ENCODE measurements around the gene ATRNL1. TPM values are rescaled to one million over a fixed set of nuclear protein-coding genes. Genes with fewer than 3 reads are reported as not detected.

The ATRNL1 gene
- total RNA-seq, 1 donor from 2014 or later, result 0.93 TPM

GRCh38 chr10:115953968-115954367, 860.8 kb downstream of the ATRNL1 start:
- H3K9me3 ChIP-seq, result no peaks in the 10 kb centered on the region
- DNase-seq, result no peak
- intact Hi-C loops (cut with DNase I), result no loop called here

GRCh38 chr10:115956225-115957011, 863.3 kb downstream of the ATRNL1 start:
- no peak for DNase-seq
- H3K27ac ChIP-seq, result no peak overlapping the region
- H3K9me3 ChIP-seq, result no peaks in the 10 kb centered on the region
- TF ChIP-seq CTCF (IDR thresholded peaks at IDR 0.05), result no peak
- no peak overlapping the region for H3K4me3 ChIP-seq
- ATAC-seq, result no peak
- H3K27me3 ChIP-seq, result no peaks in the 10 kb centered on the region
- H3K4me1 ChIP-seq, result no peaks in the 10 kb centered on the region
- intact Hi-C loops (cut with DNase I), result no loop called here
- no peaks in the 10 kb centered on the region for H3K36me3 ChIP-seq

More at GRCh38 chr10:115953968-115954367, 860.8 kb downstream of the ATRNL1 start:
- H3K36me3 ChIP-seq, result no peaks in the 10 kb centered on the region
- H3K4me3 ChIP-seq, result no peak overlapping the region
- H3K27me3 ChIP-seq, result no peaks in the 10 kb centered on the region
- H3K27ac ChIP-seq, result no peak overlapping the region
- no peak for ATAC-seq
- TF ChIP-seq CTCF (IDR thresholded peaks at IDR 0.05), result no peak
- H3K4me1 ChIP-seq, result no peaks in the 10 kb centered on the region

- Histone ChIP-seq H3K9me3 (no peaks in the 10 kb centered on the region), H3K27me3 (no peaks in the 10 kb centered on the region), H3K36me3 (no peaks in the 10 kb centered on the region), H3K4me3 (no peak overlapping the region), H3K4me1 (no peaks in the 10 kb centered on the region), H3K27ac (no peak overlapping the region)
- ATAC-seq (no peak), DNase-seq (no peak)
- TF ChIP-seq CTCF (IDR thresholded peaks at IDR 0.05), result no peak
- intact Hi-C loops (cut with DNase I), result no loop called here
Measured at GRCh38 chr10:115957012-115957399, 863.8 kb downstream of the ATRNL1 start.

- ATAC-seq (no peak), DNase-seq (no peak)
- H3K27me3 ChIP-seq, result no peaks in the 10 kb centered on the region
- H3K9me3 ChIP-seq, result no peaks in the 10 kb centered on the region
- no peaks in the 10 kb centered on the region for H3K36me3 ChIP-seq
- no peak for TF ChIP-seq CTCF (IDR thresholded peaks at IDR 0.05)
- H3K4me3 ChIP-seq, result no peak overlapping the region
- intact Hi-C loops (cut with DNase I), result no loop called here
- H3K4me1 ChIP-seq, result no peaks in the 10 kb centered on the region
- no peak overlapping the region for H3K27ac ChIP-seq
Measured at GRCh38 chr10:115957786-115958442, 864.7 kb downstream of the ATRNL1 start.

- no peak for DNase-seq
- Histone ChIP-seq H3K4me1 (no peaks in the 10 kb centered on the region), H3K4me3 (no peak overlapping the region), H3K36me3 (no peaks in the 10 kb centered on the region), H3K9me3 (no peaks in the 10 kb centered on the region), H3K27me3 (no peaks in the 10 kb centered on the region), H3K27ac (no peak overlapping the region)
- no peak for TF ChIP-seq CTCF (IDR thresholded peaks at IDR 0.05)
- intact Hi-C loops (cut with DNase I), result no loop called here
- ATAC-seq, result no peak
Measured at GRCh38 chr10:115963848-115964247, 870.7 kb downstream of the ATRNL1 start.
